Stimulated activated CD8-positive, alpha-beta memory T cell treated with anti-CD3 and anti-CD28 coated beads, Interleukin-4, amount 100 ng/mL, for 1 hour (primary cell): ENCODE results near the gene STX10.
A peak's percentile ranks its signal among the peaks of the same experiment; 100 is the strongest.
"Not testable (repeated sequence)": the region's sequence is repeated elsewhere in the genome, so short reads cannot be mapped to it uniquely, and the experiment has no call there.

Experiments
- DNase-seq, 2 donors: peaks; one replicate each; pipeline ENCODE4 v3.0.0-alpha.2; 2020; ENCODE audit warnings: low read depth in 2 of 2, low spot score in 1 of 2

STX10 gene

DNA sequence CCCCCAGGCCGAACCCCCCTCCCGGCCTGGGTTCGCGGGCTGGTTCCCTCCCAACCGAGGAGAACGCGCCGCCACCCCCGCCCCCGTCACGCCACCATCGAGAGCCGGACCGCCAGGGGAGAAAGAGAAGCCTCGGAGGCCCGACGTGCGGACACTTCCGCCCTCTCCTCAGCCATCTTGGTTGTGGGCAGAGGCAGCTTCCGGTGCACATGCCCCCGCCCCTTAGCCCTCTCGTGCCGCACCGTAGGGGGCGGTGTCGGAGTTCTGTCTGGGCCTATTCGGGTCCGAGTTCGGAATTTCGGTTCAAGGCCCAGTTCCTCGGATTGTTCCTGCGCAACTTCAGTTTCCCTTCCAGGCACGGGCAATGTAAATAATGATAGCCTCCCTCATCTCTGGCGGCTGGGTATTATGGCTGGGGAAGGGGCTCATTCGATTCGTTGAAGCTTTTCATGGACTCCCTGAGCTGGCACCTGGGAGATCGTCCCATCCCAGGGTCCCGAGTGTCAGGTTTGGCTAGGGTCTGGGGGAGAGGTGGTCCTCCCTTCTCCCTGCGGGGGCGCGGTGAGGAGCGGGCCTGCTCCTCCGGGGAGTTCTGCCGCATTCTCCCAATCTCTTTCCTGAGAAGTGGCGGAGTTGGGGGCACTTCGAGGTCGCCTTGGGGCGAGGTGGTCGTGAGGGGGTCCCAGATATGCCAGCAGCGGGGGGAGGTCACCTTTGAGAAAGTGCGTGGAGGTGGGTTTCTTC is at the start of gene STX10, which contains the start of gene IER2:
Gene STX10, minus strand, starts transcription at position 189 of the 744 bp plus-strand sequence. CDS start 202 bp downstream, outside the sequence.
Gene IER2, plus strand, starts transcription at position 225 of the 744 bp plus-strand sequence. CDS start 2,776 bp downstream, outside the sequence.
- peak; percentile 81 to 91 for DNase-seq

DNA sequence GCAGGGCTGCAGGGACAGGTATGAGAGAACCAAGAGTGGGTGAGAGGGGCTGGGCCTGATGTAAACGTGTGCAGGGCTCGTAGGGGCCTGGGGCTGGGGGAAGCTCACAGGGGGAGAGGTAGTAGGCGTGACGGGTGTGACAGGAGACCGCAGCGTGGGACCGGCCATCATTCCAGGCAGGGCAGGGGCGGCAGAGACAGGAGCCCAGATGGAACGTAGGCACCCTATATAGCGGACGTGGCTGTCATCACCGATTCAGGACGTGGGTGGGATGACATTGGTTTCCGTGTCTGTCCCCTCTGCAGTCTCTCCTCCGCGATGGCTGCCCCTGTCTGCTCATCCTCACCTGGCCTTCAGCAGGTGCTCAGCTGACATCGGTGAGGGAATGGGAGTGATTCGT is 48.5 kb upstream of the STX10 start:
- no peak for DNase-seq

- DNase-seq: no peak
Measured at GRCh38 chr19:13195678-13196077, 45.5 kb upstream of the STX10 start.

GRCh38 chr19:13190781-13191540 is 40.8 kb upstream of the STX10 start:
- DNase-seq: no peak

- DNase-seq: no peak
Measured at GRCh38 chr19:13189600-13189999, 39.4 kb upstream of the STX10 start.

DNA sequence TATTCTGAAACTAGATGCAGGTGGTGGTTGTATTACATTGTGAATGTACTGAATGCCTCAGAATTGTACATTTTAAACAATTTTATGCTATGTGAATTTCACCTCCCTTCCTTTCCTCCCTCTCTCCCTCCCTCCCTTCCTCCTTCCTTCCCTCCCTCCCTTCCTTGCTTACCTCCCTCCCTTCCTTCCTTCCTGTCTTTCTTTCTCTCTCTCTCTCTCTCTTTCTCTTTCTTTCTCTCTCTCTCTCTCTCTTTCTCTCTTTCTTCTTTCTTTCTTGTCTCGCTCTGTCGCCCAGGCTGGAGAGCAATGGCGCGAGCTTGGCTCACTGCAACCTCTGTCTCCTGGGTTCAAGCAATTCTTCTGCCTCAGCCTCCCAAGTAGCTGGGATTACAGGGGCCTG is 37.2 kb upstream of the STX10 start:
- DNase-seq: no peak

DNA sequence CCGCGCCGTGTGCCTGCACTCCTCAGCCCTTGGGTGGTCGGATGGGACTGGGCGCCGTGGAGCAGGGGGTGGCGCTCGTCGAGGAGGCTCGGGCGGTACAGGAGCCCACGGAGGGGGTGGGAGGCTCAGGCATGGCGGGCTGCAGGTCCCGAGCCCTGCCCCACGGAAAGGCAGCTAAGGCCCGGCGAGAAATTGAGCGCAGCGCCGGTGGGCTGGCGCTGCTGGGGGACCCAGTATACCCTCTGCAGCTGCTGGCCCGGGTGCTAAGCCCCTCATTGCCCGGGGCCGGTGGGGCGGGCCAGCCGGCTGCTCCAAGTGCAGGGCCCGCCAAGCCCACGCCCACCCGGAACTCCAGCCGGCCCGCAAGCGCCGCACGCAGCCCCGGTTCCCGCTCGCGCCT is 36.5 kb upstream of the STX10 start:
- DNase-seq: not testable (repeated sequence)

- DNase-seq: not testable (repeated sequence)
Measured at GRCh38 chr19:13185763-13186657, 35.8 kb upstream of the STX10 start.

DNA sequence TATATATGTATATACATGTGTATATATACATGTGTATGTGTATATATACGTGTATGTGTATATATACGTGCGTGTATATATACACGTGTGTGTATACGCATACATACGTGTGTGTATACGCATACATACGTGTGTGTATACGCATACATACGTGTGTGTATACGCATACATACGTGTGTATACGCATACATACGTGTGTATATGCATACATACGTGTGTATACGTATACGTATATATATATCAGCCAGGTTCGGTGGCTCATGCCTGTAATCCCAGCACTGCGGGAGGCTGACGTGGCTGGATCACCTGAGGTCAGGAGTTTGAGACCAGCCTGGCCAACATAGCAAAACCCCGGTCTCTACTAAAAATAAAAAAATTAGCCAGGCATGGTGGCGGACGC is 34.8 kb upstream of the STX10 start:
- DNase-seq: not testable (repeated sequence)

- DNase-seq: no peak
Measured at GRCh38 chr19:13181747-13182388, 31.7 kb upstream of the STX10 start.

GRCh38 chr19:13178291-13178690 is 28.1 kb upstream of the STX10 start:
- DNase-seq: not testable (repeated sequence)

DNA sequence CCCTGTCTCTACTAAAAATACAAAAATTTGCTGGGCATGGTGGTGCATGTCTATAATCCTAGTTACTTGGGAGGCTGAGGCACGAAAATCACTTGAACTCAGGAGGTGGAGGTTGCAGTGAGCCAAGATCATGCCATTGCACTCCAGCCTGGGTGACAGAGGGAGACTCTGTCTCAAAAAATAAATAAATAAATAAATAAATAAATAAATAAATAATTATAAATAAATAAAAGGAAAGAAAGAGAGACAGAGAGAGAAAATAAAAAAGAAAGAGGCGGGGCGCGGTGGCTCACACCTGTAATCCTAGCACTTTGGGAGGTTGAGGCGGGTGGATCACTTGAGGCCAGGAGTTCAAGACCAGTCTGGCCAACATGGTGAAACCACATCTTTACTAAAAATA is 27.4 kb upstream of the STX10 start:
- DNase-seq: not testable (repeated sequence)

- no peak for DNase-seq
Measured at GRCh38 chr19:13176345-13176744, 26.2 kb upstream of the STX10 start.

DNA sequence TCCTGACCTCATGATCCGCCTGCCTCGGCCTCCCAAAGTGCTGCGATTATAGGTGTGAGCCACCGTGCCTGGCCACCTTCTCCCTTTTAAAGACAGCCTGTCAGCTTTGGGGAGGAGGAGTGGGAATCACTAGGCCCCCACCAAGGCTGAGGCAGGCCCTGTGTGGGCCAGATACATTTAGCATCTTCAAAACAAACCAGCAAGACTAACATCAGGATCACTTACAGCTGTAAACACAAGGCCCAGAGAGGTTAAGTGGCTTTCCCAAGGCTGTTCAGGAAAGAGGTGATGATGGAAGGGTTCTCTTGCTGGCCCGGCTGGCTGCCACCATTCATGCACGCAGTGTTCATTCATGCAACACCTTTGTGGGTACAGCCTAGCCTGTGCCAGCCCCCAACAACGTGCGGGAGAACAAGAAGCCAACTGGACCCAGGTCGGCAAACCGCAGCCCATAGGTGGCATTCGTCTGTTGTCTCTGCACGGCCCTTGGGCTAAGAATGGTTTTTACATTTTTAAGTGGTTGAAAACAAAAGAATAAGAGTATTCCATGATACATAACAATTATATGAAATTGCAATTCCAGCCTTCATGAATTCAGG is 23.1 kb upstream of the STX10 start:
- DNase-seq: no peak

DNA sequence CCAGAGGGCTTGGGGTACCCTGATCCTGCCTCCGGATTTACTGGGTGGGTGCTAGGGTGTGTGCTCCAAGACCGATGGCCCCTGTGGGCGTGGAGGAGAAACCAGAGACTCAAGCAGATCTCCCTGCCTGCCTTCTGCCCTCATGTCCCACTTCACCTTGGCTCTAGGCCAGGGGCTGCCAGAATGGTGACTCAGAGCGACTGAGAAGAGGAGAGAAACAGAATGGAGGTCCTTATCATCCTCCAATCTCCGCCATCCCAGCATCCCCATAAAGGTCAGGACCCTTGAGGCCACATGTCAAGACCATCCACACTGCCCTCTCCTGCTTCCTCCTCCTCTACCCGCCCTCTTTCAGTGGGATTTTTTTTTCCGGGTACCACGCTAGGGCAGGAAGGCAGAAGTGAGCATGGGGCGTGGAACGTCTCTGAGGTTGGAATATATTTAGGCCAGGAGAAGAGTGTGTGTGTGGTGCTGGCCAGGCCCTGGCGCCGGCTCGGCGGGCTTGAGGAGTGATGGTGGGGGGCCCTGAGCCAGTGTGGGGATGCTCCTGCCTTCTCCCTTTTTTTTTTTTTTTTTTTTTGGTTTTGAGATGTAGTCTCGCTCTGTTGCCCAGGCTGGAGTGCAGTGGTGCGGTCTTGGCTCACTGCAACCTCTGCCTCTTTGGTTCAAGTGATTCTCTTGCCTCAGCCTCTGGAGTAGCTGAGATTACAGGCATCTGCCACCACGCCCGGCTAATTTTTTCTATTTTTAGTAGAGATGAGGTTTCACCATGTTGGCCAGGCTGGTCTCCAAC is 22.4 kb upstream of the STX10 start:
- DNase-seq: peak in 1 of 2 donors; percentile 66

GRCh38 chr19:13171146-13171545 is 21.0 kb upstream of the STX10 start:
- no peak for DNase-seq

DNA sequence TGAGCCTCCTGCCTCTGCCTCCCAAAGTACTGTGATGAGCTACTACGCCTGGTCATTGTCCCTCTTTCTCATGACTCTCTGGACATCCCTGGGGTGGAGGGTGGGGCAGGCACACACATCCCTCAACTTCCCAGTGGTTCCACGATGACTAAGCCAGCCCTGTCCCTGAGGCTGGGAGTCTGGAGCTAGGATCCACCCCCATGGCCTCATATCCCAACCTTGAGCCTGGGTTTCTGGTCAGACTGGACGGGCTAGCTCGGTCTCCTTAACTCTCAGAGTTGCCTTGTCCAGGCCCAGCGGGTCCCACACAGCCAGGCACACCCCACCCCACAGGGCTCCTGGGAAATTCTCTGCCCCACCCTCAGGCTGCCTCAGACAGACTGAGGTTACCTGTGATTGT is 19.6 kb upstream of the STX10 start:
- no peak for DNase-seq

GRCh38 chr19:13166151-13166550 is 16.0 kb upstream of the STX10 start:
- not testable (repeated sequence) for DNase-seq

DNA sequence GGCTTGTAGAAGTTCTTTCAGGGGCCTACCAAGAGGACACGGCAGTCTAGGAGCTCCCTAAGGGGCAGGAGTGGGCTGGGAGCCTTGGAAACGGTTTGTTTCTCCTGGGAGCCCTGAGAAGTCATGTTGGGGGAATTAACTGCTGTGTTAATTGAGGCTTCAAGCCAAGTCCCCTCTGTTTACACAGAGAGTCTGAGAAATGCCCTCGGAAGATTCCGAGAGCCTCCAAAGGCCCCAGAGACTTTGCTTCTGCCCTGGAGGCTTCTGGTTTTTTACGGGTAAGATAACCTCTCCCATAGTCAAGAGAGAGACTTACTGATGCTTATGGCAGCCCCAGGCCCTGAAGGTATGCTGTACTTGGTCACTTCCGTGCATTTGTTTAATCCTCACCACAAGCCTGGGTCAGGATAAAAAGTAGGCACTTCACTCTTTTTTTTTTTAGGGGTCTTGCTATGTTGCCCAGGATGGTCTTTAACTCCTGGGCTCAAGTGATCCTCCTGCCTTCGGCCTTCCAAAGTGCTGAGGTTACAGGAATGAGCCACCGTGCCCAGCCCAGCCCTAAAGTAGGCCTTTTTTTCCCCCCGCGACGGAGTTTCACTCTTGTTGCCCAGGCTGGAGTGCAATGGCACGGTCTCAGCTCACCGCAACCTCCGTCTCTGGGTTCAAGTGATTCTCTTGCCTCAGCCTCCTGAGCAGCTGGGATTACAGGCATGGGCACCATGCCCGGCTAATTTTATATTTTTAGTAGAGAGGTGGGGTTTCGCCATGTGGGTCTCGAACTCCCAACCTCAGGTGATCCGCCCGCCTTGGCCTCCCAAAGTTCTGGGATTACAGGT is 15.2 kb upstream of the STX10 start:
- DNase-seq: no peak
